Mesothelial cell of epicardium (in vitro differentiated cells): ENCODE data around the gene PRPS1L1. TPM values are rescaled to one million over a fixed set of nuclear protein-coding genes. Genes with fewer than 3 reads are reported as not detected.

ENCODE experiments used
- DNase-seq, 2 experiments: peaks; one replicate each; pipeline ENCODE4 v3.0.0; 2021; ENCODE audit warnings: low spot score in 2 of 2; ENCODE audit not compliant: unreplicated experiment in 2 of 2
- H3K27ac Mint-ChIP-seq: 2 replicates; pipeline ENCODE4 v1.8.0; 2021; ENCODE audit warnings: mixed read lengths
- H3K27me3 Mint-ChIP-seq: 2 replicates; pipeline ENCODE4 v1.8.0; 2021; ENCODE audit warnings: low read depth, mixed read lengths
- H3K36me3 Mint-ChIP-seq: 2 replicates; pipeline ENCODE4 v1.8.0; 2021; ENCODE audit warnings: mixed read lengths
- H3K4me1 Mint-ChIP-seq: 2 replicates; pipeline ENCODE4 v1.8.0; 2021; ENCODE audit warnings: mixed read lengths
- H3K4me3 Mint-ChIP-seq: 2 replicates; pipeline ENCODE4 v1.8.0; 2021; ENCODE audit warnings: mild to moderate bottlenecking, moderate library complexity, mixed read lengths
- H3K9me3 Mint-ChIP-seq: 2 replicates; pipeline ENCODE4 v1.8.0; 2021; ENCODE audit warnings: mixed read lengths
- CTCF ChIP-seq: fragments of 200-600 bp; sonication (generic); IDR thresholded peaks from one replicate; pipeline ENCODE4 v1.5.0; 2021; ENCODE audit warnings: antibody characterized with exemption; ENCODE audit not compliant: unreplicated experiment
- total RNA-seq: library from RNA; stranded (reverse); gene quantifications from 3 replicates; pipeline ENCODE4 v1.2.1, GENCODE V29; 2021

Gene PRPS1L1
- total RNA-seq, 1 donor from 2014 or later = not detected

- H3K4me1 Mint-ChIP-seq = no peaks in the 10 kb centered on the region
- H3K36me3 Mint-ChIP-seq = no peaks in the 10 kb centered on the region
- no peak overlapping the region for H3K27ac Mint-ChIP-seq
- TF ChIP-seq CTCF = no peak
- peaks cover 4% of the 10 kb centered on the region for H3K27me3 Mint-ChIP-seq
- no peak overlapping the region for H3K4me3 Mint-ChIP-seq
- DNase-seq = no peak
- H3K9me3 Mint-ChIP-seq = peaks cover 5% of the 10 kb centered on the region
These were observed 31.5 kb upstream of the PRPS1L1 start for GRCh38 chr7:18059171-18059570.

- Mint-ChIP-seq H3K36me3 (no peaks in the 10 kb centered on the region), H3K4me1 (no peaks in the 10 kb centered on the region), H3K4me3 (no peak overlapping the region), H3K9me3 (peaks cover 5% of the 10 kb centered on the region), H3K27ac (no peak overlapping the region), H3K27me3 (no peaks in the 10 kb centered on the region)
- DNase-seq = no peak
- TF ChIP-seq CTCF = no peak
These were observed 26.3 kb upstream of the PRPS1L1 start for GRCh38 chr7:18053941-18054340.

- Mint-ChIP-seq H3K36me3 (no peaks in the 10 kb centered on the region), H3K27ac (no peak overlapping the region), H3K27me3 (no peaks in the 10 kb centered on the region), H3K9me3 (peaks cover 5% of the 10 kb centered on the region), H3K4me3 (no peak overlapping the region), H3K4me1 (no peaks in the 10 kb centered on the region)
- DNase-seq = no peak
- no peak for TF ChIP-seq CTCF
These were observed 25.7 kb upstream of the PRPS1L1 start for GRCh38 chr7:18053177-18053928.

GRCh38 chr7:18049262-18049661 lies 21.6 kb upstream of the PRPS1L1 start:
- Mint-ChIP-seq H3K27me3 (no peaks in the 10 kb centered on the region), H3K4me3 (no peak overlapping the region), H3K4me1 (peaks cover 14% of the 10 kb centered on the region), H3K9me3 (no peaks in the 10 kb centered on the region), H3K36me3 (no peaks in the 10 kb centered on the region), H3K27ac (no peak overlapping the region)
- no peak for DNase-seq
- TF ChIP-seq CTCF = no peak

GRCh38 chr7:18046601-18047000 lies 19.0 kb upstream of the PRPS1L1 start:
- Mint-ChIP-seq H3K4me1 (peaks cover 14% of the 10 kb centered on the region), H3K9me3 (peaks cover 4% of the 10 kb centered on the region)
- no peak for TF ChIP-seq CTCF

More at GRCh38 chr7:18046601-18047000, 19.0 kb upstream of the PRPS1L1 start:
- Mint-ChIP-seq H3K27ac (peak overlapping the region; percentile 77), H3K27me3 (no peaks in the 10 kb centered on the region), H3K36me3 (peaks cover 3% of the 10 kb centered on the region), H3K4me3 (no peak overlapping the region)
- no peak for DNase-seq
